PC-9 (cell line): ENCODE data around the gene PCGF3. TPM values are rescaled to one million over a fixed set of nuclear protein-coding genes. Genes with fewer than 3 reads are reported as not detected.

ENCODE experiments used
- BruUV-seq: library from RNA; stranded (reverse); fragments of 400-500 nt; replicated peaks from 2 replicates; lab custom pipeline; 2021; lab: Mats Ljungman, UMichigan
- CTCF ChIA-PET: fragments of 300-600 bp; sonication (Branson Sonifier 250); formaldehyde crosslinking; loops from one replicate; lab custom pipeline; 2022; ENCODE audit warnings: antibody characterized with exemption; lab: Charles Lee
- POLR2A ChIA-PET: fragments of 300-600 bp; sonication (Branson Sonifier 250); formaldehyde crosslinking; loops from one replicate; lab custom pipeline; 2022; ENCODE audit warnings: antibody characterized with exemption; ENCODE audit not compliant: unreplicated experiment; lab: Charles Lee
- DNase-seq, 2 experiments: peaks; one replicate each; pipeline versions ENCODE4 v3.0.0 to v3.0.0-alpha.2; 2015 to 2022; ENCODE audit warnings: mixed read lengths in 1 of 2
- H2AFZ ChIP-seq: fragments of 200-600 bp; sonication (generic); 2 replicates; pipeline ENCODE4 v1.8.1; 2017; ENCODE audit warnings: antibody characterized with exemption
- H3F3A ChIP-seq: fragments of 200-600 bp; sonication (generic); 2 replicates; pipeline ENCODE4 v1.8.1; 2017; ENCODE audit warnings: antibody characterized with exemption, mild to moderate bottlenecking, low read depth; ENCODE audit not compliant: insufficient read depth
- H3K27ac ChIP-seq: fragments of 200-600 bp; sonication (generic); 2 replicates; pipeline ENCODE4 v1.6.1; 2016; ENCODE audit warnings: mixed run types
- H3K27me3 ChIP-seq: fragments of 200-600 bp; sonication (generic); 2 replicates; pipeline ENCODE4 v1.6.1; 2016; ENCODE audit warnings: low read depth, mixed run types; ENCODE audit not compliant: insufficient read depth
- H3K36me3 ChIP-seq: fragments of 200-600 bp; sonication (generic); 2 replicates; pipeline ENCODE4 v1.6.1; 2016; ENCODE audit warnings: low read depth, mixed run types
- H3K4me1 ChIP-seq: fragments of 200-600 bp; sonication (generic); replicated peaks from 2 replicates; pipeline ENCODE4 v1.6.1; 2016; ENCODE audit warnings: mixed run types; ENCODE audit not compliant: insufficient read depth
- H3K4me2 ChIP-seq: fragments of 200-600 bp; sonication (generic); 2 replicates; pipeline ENCODE4 v1.6.1; 2017; ENCODE audit warnings: mixed run types
- H3K4me3 ChIP-seq: fragments of 200-600 bp; sonication (generic); 2 replicates; pipeline ENCODE4 v1.6.1; 2016; ENCODE audit warnings: mixed run types
- H3K79me2 ChIP-seq: fragments of 200-600 bp; sonication (generic); 2 replicates; pipeline ENCODE4 v1.6.1; 2017; ENCODE audit warnings: low read depth, mixed run types
- H3K9me2 ChIP-seq: fragments of 200-600 bp; sonication (generic); 2 replicates; pipeline ENCODE4 v1.8.1; 2017; ENCODE audit warnings: mild to moderate bottlenecking; ENCODE audit not compliant: insufficient read depth
- H3K9me3 ChIP-seq: fragments of 200-600 bp; sonication (generic); 2 replicates; pipeline ENCODE4 v1.8.1; 2016; ENCODE audit warnings: low read depth; ENCODE audit not compliant: insufficient read depth
- H4K20me1 ChIP-seq: fragments of 200-600 bp; sonication (generic); 2 replicates; pipeline ENCODE4 v1.8.1; 2017; ENCODE audit not compliant: insufficient read depth
- CTCF ChIP-seq: fragments of 200-600 bp; sonication (generic); conservative IDR thresholded peaks from 2 replicates; pipeline ENCODE4 v1.6.1; 2017; ENCODE audit warnings: mixed run types, antibody characterized with exemption, mild to moderate bottlenecking, moderate library complexity
- EZH2 ChIP-seq: fragments of 200-600 bp; sonication (generic); IDR thresholded peaks from 2 replicates; pipeline ENCODE4 v1.8.0; 2017; ENCODE audit warnings: antibody characterized with exemption, low read depth
- intact Hi-C: fragments of 100-400 bp; cut with micrococcal nuclease; formaldehyde crosslinking; loops from one replicate; pipeline ENCODE4 v1.10.0; 2022; ENCODE audit not compliant: unreplicated experiment
- total RNA-seq: library from RNA; stranded (reverse); gene quantifications from 2 replicates; pipeline ENCODE4 v1.2.3, GENCODE V29; 2021

PCGF3 gene
- total RNA-seq, 1 experiment from 2014 or later, result 60.8 TPM

GRCh38 chr4:706834-707598, 1.4 kb downstream of the PCGF3 start:
- peak overlapping the region; percentile 95 for H3K4me3 ChIP-seq
- H4K20me1 ChIP-seq, result peaks cover 22% of the 10 kb centered on the region
- H3F3A ChIP-seq, result peaks cover 5% of the 10 kb centered on the region
- TF ChIP-seq EZH2 (no peak), CTCF (no peak)
- H3K36me3 ChIP-seq, result no peaks in the 10 kb centered on the region
- H3K79me2 ChIP-seq, result peaks cover 49% of the 10 kb centered on the region
- H3K27ac ChIP-seq, result no peak overlapping the region
- no peaks in the 10 kb centered on the region for H3K9me3 ChIP-seq
- no peak for DNase-seq
- H3K27me3 ChIP-seq, result no peaks in the 10 kb centered on the region
- 0 out of 2 replicates have a peak, but pooled peaks cover 5% of the 10 kb centered on the region for H3K4me1 ChIP-seq
- intact Hi-C loops, result no loop called here
- peak overlapping the region; percentile 91 for H3K4me2 ChIP-seq
- no peak overlapping the region for H2AFZ ChIP-seq
- ChIA-PET POLR2A (no interaction called here), CTCF (interaction anchor here (0.6 to 0.7 kb wide), 2 partner anchors 10 to 76 kb away, joined by 3 to 6 read pairs; no protein-coding TSS in a partner anchor)
- no peaks in the 10 kb centered on the region for H3K9me2 ChIP-seq
- BruUV-seq, result no TSS peak

- Histone ChIP-seq H3F3A (peaks cover 8% of the 10 kb centered on the region), H3K27me3 (no peaks in the 10 kb centered on the region), H3K4me2 (no peak overlapping the region), H3K4me1 (0 out of 2 replicates have a peak, but pooled peaks cover 5% of the 10 kb centered on the region), H3K27ac (no peak overlapping the region), H3K9me3 (no peaks in the 10 kb centered on the region), H3K79me2 (peaks cover 60% of the 10 kb centered on the region), H4K20me1 (peaks cover 31% of the 10 kb centered on the region), H3K4me3 (no peak overlapping the region), H3K9me2 (no peaks in the 10 kb centered on the region), H2AFZ (no peak overlapping the region), H3K36me3 (no peaks in the 10 kb centered on the region)
- no peak for DNase-seq
- BruUV-seq, result no TSS peak
- intact Hi-C loops, result no loop called here
- TF ChIP-seq CTCF (no peak), EZH2 (no peak)
- CTCF ChIA-PET, result interaction anchor here (0.7 kb wide), 1 partner anchor 75 kb away, joined by 6 read pairs; no protein-coding TSS in a partner anchor
- POLR2A ChIA-PET, result no interaction called here
These were observed 2.4 kb downstream of the PCGF3 start for GRCh38 chr4:707929-708630.

GRCh38 chr4:708631-708933, 3.0 kb downstream of the PCGF3 start:
- no peak for TF ChIP-seq EZH2
- TF ChIP-seq CTCF, result no peak
- ChIA-PET POLR2A (no interaction called here), CTCF (no interaction called here)
- H3K36me3 ChIP-seq, result no peaks in the 10 kb centered on the region
- DNase-seq, result no peak
- intact Hi-C loops, result no loop called here
- BruUV-seq, result no TSS peak
- no peaks in the 10 kb centered on the region for H3K9me2 ChIP-seq
- H3K4me2 ChIP-seq, result no peak overlapping the region
- H3F3A ChIP-seq, result peaks cover 8% of the 10 kb centered on the region
- H3K4me1 ChIP-seq, result 0 out of 2 replicates have a peak, but pooled peaks cover 5% of the 10 kb centered on the region
- H3K79me2 ChIP-seq, result peaks cover 65% of the 10 kb centered on the region
- H3K27ac ChIP-seq, result no peak overlapping the region
- peaks cover 36% of the 10 kb centered on the region for H4K20me1 ChIP-seq
- no peaks in the 10 kb centered on the region for H3K27me3 ChIP-seq
- no peaks in the 10 kb centered on the region for H3K9me3 ChIP-seq
- H2AFZ ChIP-seq, result no peak overlapping the region
- no peak overlapping the region for H3K4me3 ChIP-seq
